HL-60/S4 treated with phorbol 12-myristate 13-acetate at 8.2 ng/mL for 4 days and 3 days (cell line): Measurements from ENCODE around the gene NGRN.
"Not testable (repeated sequence)": the region's sequence is repeated elsewhere in the genome, so short reads cannot be mapped to it uniquely, and the experiment has no call there.

Source experiments
- in situ Hi-C: fragments of 300-500 bp; cut with MboI; formaldehyde crosslinking; loops from 2 replicates; pipeline ENCODE4 v1.15.0; 2022; ENCODE audit warnings: low sequenced_read_pairs

The NGRN gene

DNA sequence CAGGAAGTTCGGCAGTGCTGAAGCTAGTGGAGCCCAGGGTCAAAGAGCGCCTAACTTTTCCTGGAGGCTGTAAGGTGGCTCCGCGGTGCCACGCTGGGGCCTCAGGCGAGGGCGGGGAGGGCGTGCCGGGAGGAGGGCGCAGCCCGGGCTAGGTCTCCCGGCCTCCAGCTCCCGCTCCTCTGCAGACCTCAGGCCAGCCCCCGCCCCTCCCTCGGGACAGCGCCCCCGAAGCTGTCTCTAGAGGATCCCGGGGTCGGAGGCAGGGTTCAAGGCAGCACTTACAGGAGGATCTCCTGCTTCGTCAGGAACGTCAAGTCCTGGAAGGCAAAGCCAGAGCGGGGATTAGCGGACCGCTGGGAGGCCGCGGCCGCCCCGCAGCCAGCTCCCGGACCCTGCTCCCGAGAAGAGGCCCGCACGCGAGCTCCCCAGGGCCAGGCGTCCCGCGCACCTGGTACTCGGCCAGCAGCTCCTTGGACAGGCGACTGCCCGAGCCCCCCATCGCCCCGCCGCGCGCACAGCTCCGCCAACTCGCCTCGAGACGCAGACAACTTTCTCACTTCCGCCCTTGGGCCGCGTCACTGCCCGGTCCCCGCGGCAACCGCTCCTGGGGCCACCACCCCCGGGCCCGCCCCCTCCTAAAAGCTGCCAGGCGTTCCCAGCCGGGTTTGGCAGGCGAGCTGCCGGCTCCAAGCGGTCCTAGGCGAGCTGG is 31.9 kb upstream of the NGRN start, which contains the start of gene CIB1:
CIB1 (minus strand) TSS at position 555 of the 709 bp plus-strand sequence; CDS start at position 499, 56 bp downstream.
- in situ Hi-C loops = no loop called here

DNA sequence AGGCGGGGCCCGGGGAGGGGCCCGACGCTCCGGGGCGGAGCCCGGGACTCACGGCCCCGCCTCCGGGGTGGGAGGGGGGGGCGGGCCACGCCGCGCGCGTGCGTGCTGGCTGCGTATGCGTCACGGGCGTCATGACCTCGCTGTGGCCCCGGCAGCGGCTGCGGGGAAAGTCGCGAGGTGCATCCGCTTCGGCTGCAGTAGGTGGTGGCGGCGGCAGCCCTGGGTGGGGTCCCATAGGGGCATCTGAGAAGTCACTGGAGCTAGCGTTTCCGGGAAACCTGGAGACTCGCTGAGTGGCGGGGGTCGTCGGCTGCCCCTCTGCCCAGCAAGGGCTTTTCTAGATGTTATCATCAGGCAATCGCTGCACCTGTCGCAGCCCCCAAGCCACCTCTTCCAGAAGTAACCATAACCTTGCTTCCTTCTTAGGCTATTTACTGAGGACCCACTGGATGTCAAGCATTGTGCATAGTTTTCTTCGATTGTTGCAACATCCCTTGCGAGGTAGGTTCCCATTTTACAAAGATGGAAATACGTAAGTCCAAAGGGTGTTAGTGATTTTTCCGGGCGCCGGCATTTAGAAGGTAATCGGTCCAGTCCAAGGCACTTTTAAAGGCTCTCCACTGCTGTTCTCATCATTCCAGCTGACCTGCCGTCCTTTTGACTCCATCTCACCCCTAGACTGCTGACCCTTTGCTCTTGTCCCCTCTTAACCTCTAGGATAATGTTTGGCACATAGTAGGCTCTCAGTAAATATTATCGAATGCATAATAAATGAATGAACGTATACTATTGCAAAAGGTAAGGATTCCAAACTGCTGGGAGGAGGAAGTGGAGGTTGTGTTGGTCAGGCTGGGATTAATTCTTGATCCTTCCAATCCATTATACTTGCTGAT is 31.1 kb upstream of the NGRN start, which contains the start of gene GDPGP1:
GDPGP1 (plus strand) TSS at position 114 of the 893 bp plus-strand sequence. CDS start 6,700 bp downstream, outside the sequence.
- in situ Hi-C loops = no loop called here

DNA sequence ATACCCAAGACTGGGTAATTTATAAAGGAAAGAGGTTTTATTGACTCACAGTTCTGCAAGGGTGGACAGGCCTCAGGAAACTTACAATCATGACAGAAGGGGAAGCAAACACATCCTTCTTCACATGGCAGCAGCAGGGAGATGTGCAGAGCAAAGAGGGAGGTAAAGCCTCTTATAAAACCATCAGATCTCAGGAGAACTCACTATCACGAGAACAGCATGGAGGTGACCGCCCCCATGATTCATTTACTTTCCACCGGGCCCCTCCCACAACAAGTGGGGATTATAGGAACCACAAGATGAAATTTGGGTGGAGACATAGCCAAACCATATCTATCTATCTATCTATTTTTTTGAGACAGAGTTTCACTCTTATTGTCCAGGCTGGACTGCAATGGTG is 26.1 kb upstream of the NGRN start:
- in situ Hi-C loops = no loop called here

DNA sequence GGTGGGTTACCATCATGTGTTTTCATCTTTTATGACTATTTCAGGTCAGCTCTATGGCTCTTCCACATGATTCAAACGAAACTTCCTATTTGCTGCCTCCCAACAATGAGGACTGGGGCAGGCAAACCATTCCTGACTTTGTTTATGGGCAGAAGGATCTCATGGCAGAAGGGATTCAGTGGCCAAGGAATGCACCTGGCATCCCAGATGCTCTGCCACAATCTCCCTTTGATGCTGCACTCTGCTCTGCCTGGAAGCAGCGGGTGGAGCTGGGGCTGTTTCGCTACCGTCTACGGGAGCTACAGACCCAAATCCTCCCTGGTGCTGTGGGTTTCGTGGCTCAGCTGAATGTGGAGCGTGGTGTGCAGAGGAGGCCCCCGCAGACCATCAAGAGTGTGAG is 24.6 kb upstream of the NGRN start:
- in situ Hi-C loops = no loop called here

DNA sequence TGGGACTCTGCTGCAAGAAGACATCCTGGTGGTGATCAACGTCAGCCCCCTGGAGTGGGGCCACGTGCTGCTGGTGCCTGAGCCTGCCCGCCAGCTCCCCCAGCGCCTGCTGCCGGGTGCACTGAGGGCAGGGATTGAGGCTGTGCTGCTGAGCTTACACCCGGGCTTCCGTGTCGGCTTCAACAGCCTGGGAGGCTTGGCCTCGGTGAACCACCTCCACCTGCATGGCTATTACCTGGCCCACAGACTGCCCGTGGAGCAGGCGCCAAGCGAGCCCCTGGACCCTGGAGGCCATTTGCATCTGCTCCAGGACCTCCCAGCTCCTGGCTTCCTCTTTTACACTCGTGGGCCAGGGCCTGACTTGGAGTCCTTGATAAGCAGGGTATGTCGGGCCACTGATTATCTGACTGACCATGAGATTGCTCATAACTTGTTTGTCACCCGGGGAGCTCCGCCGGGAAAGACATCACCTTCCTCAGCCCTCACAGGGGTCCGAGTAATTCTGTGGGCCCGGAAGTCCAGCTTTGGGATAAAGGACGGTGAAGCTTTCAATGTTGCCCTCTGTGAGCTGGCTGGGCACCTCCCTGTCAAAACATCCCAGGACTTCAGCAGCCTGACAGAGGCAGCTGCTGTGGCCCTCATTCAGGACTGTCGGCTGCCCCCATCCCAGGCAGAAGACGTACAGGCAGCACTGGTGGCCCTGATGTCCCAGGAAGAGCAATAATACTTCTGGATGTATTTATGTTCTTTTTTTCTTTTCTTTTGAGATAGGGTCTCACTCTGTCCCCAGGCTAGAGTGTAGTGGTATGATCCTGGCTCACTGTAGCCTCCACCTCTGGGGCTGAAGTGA is 23.9 kb upstream of the NGRN start:
- in situ Hi-C loops = no loop called here

DNA sequence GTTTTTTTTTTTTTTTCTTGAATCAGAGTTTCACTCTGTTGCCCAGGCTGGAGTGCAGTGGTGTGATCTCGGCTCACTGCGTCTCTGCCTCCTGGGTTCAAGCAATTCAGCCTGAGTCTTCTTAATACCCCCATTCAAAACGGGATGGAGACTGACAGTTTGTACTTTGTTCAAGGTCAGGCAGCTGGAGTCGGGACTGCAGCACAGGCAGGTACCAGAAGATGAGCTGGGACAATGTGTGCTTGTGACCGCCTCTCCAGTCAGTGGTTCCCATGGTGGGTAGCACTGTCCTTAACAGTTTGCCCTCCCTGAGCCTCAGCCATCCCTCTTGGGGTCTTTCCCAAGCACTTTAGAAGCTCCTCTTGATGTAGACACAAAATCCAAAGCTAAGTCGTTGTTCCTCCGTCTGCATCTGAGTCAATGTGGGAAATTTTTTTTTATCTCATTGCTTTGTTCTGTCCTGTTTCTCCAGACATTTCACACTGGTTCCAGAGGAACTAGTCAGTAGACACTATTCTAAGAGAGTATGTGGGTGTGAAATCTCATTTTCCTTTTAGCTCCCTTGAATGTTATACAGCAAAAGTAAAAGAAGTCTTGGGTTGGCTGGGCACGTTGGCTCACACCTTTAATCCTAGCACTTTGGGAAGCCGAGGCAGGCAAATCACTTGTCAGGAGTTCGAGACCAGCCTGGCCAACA is 21.4 kb upstream of the NGRN start:
- in situ Hi-C loops = no loop called here

DNA sequence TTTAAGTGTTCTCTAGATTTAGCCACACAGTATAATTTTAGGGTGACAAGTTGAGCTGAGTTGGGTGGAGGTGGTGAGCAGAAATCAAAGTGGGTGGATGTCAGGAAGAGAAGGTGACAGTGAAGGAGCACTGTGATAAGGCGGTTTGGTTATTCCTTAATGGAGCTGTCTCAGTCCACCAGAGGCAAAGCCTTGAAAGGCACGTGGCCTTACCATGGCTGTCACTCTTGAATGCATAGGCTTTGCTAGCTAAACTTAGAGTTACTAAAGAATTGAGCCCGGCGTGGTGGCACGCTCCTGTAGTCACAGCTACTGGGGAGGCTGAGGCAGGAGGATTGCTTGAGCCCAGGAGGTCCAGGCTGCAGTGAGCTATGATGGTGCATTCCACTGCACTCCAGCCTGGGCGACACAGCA is 16.7 kb upstream of the NGRN start:
- in situ Hi-C loops = no loop called here

DNA sequence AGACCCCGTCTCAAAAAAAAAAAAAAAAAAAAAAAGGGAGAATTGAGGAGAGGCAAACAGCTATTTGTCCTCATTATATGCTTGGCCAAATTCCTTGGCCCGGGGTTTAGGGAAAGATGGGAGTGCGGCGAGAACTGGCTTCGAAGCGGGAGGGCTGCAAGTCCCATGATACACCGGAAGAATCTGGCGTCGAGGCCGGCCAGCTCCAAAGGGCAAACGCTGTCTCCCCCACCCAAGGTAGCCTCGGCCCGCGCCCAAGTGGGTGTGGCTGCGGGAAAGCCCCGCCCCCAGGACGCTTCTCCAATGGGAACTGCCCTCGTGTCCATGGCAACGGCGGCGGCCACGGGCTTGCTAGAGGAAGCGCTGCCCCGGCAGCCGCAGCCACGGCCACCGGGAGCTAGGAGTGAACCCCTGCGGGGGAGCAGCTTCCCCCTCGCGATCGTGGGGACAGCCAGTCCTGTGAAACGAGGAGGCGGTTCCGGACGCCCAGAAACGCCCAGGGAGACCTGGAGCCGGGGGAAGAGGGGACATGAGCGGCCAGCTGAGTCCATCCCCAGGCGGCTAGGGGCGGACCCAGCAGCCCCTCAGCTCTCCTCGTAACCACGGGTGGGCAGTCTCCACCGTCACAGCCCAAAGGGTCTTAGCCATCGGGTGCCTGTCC is 16.1 kb upstream of the NGRN start, which contains the start of gene TTLL13:
TTLL13 (plus strand) TSS at position 354 of the 661 bp plus-strand sequence. CDS start 1,075 bp downstream, outside the sequence.
- in situ Hi-C loops = no loop called here

DNA sequence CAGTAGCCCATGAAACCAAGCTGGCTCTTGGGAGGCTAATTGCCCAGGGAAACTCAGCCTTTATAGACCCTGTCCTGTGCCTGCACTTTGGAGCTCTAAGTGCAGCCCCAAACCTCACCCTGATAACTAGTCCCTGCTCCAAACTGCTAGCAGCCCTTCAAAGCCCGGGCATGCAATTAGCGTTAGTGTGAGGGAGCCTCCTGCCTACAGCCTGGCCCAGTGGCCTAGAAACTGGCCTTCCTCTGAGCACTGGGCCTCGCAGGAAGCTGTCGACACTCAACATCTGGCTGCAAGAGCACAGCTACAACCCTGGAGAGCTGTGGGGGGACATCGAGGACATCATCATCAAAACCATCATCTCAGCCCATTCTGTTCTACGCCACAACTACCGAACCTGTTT is 7.7 kb upstream of the NGRN start:
- in situ Hi-C loops = no loop called here

DNA sequence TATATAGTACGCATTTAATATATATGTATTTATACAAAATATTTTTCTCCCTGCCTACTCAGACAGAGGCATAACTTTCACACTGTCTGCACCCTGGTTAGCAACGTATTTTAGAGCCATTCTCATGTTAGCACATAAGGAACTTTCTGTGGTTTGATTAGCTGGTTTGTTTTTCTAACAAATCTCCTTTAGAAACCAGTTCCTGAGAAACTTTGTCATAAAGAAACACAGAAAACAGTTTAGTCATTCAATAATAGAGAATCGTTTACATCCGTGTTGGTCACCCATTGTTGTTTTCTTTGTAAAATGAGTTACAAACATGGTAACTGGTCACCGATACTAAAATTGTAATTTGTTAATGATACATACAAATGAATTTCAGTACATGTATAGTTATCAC is 5.9 kb upstream of the NGRN start:
- in situ Hi-C loops = no loop called here

DNA sequence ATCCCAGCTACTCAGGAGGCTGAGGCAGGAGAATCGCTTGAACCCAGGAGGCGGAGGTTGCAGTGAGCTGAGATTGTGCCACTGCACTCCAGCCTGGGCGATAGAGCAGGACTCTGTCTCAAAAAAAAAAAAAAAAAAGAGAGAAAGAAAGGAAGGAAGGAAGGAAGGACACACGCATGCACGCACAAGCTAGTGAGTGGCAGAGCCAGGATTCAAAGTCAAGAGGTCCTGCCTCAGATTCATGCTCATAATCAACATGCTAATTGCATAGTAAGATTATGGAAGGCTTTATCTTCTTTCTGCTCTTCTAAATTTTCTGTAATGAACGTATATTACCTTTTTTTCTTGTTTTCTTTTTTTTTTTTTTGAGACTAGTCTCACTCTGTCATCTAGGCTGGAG is 4.7 kb upstream of the NGRN start:
- in situ Hi-C loops = not testable (repeated sequence)

DNA sequence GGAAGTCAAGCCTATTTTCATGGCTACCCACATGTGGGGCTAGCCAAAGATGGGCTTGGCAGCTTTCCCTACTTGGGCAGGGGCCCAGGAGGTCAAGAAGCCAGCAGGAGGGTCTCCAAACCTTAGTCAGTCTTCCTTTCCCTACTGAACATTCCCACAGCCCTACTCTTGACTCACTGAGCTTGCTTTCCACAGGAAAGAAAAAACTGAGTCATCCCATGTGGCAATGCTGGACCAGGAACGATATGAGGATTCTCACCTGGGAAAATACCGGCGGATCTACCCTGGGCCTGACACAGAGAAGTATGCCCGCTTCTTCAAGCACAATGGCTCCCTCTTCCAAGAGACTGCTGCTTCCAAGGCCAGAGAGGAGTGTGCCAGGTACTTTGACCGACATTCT is 3.7 kb upstream of the NGRN start:
- in situ Hi-C loops = no loop called here

DNA sequence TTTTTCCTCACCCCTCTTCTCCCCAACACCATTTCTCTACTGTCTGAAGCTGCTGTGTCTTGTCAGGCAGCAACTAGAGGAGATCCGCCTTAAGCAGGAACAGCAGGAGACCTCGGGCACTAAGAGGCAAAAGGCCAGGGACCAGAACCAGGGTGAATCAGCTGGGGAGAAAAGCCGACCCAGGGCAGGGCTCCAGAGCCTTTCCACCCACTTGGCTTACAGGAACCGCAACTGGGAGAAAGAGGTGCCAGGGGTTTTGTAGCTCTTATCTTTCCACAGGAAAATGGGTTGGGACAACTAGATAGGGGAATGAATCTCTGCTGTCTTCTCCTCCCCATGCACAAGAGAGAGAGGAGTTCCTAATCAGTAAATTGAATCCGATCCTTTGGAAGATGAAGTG is 3.0 kb upstream of the NGRN start:
- in situ Hi-C loops = no loop called here

DNA sequence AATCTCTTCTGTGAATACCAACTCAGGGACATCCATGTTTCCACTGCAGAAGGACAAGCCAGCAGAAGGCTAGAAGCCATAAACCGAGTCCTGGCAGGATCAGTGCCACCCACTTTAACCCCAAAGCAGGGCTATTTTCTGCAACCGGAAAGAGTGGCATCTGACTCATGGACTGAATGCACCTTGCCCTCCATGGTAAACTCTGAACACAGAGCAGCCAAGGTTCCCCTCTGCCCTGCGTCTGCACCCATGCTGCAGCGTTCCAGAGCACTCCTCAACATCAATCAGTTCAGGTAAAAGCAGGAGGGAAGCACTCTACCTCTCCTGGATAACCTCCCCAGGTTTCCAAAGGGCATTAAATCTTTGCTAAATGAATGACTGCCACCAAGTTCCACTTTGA is 801 bp upstream of the NGRN start:
- in situ Hi-C loops = no loop called here

DNA sequence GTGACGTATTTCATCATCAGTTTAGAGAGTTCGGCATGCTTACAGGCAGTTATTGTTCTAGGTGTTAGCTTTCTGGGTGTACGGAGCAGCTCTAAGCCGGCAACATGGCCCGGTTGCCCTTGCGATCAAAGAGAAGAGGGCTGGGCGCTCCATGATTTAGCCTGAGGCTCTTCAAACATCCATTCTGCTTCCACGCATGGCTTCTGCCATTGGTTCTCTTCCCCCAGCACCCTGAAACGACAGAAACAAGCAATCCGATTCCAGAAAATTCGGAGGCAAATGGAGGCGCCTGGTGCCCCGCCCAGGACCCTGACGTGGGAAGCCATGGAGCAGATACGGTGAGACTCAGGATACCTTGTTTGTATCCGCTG is 574 bp downstream of the NGRN start:
- in situ Hi-C loops = no loop called here

DNA sequence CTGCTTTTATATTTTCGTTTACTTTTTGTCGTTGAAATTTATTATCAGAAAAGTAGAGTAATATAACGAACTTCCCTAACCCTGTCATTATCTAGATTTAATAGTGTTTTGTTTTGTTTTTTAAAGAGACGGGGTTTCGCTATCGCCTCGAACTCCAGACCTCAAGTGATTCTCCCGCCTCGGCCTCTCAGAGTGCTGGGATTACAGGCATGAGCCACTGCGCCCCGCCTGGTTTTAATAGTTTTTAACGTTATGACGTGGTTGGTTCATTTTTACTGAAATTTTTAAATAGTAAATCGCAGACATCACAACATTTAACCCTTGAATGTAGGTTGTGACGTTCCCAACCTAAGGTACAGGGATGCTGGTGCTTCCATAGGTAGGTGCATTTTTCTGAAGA is 1.0 kb downstream of the NGRN start:
- in situ Hi-C loops = no loop called here

DNA sequence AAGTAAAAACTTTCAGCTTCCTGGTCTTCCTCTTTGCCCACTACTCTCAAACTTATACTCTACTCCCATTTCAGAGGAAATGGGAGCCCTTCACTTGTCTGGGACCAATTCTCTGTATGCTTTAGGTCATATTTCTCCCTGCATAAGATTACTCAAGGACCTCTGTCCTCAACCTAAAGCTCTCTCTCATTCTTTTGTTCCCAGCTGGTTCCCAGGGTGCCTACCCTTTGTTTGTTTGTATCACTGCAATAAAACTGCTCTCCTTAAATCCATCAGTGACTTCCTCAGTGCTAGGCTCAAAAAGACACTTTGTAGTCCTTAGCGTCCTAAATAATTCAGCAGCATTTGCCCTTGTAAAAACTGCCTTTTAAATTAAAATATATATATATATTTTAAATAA is 2.9 kb downstream of the NGRN start:
- in situ Hi-C loops = no loop called here

DNA sequence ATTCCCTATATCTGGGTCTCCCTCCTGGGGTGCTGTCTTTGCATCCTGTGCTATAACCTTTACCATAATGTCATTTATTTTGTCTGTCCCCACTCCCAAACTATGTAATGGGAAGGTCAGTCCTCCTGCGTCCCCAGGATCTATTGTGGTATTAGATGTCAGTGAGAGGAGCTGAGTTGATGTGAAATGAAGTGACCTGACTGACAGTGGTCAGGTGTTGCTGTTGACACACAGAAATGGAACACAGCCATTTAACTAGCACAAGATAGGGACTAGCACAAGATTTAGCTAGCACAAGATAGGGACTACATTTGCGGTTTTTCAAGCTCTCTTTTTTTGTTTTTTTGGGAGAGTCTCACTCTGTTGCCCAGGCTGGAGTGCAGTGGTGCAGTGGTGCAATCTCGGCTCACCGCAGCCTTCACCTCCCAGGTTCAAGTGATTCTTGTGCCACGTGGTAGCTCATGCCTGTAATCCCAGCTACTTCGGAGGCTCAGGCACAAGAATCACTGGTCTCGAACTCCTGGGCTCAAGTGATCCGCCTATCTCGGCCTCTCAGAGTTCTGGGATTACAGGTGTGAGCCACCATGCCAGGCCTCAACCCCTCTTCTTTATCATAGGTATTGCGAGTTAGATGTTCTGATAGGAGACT is 5.2 kb downstream of the NGRN start:
- in situ Hi-C loops = no loop called here

DNA sequence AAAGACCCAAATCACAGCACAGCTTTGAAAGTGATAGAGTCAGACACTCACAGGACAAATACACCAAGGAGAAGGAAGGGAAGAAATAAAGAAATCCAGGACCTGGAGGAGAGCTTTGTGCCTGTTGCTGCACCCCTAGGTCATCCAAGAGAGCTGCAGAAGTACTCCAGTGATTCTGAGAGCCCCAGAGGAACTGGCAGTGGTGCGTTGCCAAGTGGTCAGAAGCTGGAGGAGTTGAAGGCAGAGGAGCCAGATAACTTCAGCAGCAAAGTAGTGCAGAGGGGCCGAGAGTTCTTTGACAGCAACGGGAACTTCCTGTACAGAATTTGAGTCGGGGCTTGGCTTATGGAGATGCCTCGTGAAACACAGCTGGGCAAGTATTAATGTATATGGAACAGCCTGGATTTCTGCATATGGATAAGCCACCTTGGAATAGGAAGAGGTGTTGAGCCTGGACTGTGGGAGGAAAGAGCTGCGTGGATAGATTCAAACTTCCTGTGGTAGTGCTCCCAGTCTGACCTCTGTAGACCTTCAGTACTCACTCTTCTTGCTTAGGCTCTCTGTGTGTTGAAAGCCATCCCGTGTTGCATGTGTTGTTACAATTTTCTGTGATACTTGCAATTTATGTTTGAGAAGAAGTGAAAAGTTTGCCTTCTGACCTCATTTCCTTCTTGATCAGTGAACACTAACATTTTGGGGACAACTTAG is 6.1 kb downstream of the NGRN start:
- in situ Hi-C loops = no loop called here
